H1 (cell line): ENCODE measurements around the gene CDC5L.

Source experiments
- CTCF ChIP-seq, 3 experiments: IDR thresholded peaks; 1 replicate in 2 of 3; 2 replicates in 1 of 3; pipeline versions ENCODE4 v1.5.1 to v1.6.1; 2011; ENCODE audit warnings: low read length in 3 of 3, mild to moderate bottlenecking in 3 of 3, inconsistent platforms in 2 of 3, low read depth in 1 of 3, moderate library complexity in 1 of 3; ENCODE audit not compliant: insufficient read depth in 1 of 3; ENCODE audit errors: control extremely low read depth in 1 of 3
- FOSL1 ChIP-seq: IDR thresholded peaks from 2 replicates; pipeline ENCODE4 v1.6.1; 2011; ENCODE audit warnings: mild to moderate bottlenecking, low read depth, low read length, moderate library complexity; ENCODE audit not compliant: insufficient read depth
- PHF8 ChIP-seq: fragments of 200-600 bp; sonication (generic); conservative IDR thresholded peaks from 2 replicates; pipeline ENCODE4 v1.7.1; 2012; ENCODE audit warnings: low read depth, mild to moderate bottlenecking, inconsistent platforms, low read length, moderate library complexity
- POLR2A ChIP-seq, 2 experiments: IDR thresholded peaks; 1 replicate in 1 of 2; 2 replicates in 1 of 2; pipeline ENCODE4 v1.6.1; 2011; ENCODE audit warnings: low read depth in 2 of 2, low read length in 2 of 2, mild to moderate bottlenecking in 2 of 2; ENCODE audit errors: control extremely low read depth in 1 of 2
- RAD21 ChIP-seq, 2 experiments: IDR thresholded peaks in 1 of 2; conservative IDR thresholded peaks in 1 of 2; 2 replicates each; pipeline ENCODE4 v1.6.1; 2011; ENCODE audit warnings: low read depth in 2 of 2, low read length in 2 of 2, improper control_type of control experiment in 1 of 2, inconsistent platforms in 1 of 2, mild to moderate bottlenecking in 1 of 2, moderate library complexity in 1 of 2

- TF ChIP-seq FOSL1 = no peak
- no peak for TF ChIP-seq CTCF (IDR thresholded peaks at IDR 0.05; ENCODE audit: control extremely low read depth in 1 of 3, insufficient read depth in 1 of 3, low read depth in 1 of 3, low read length in 3 of 3)
- no peak for TF ChIP-seq PHF8
- TF ChIP-seq RAD21 (IDR thresholded peaks at IDR 0.05 in 1 of 2, conservative IDR thresholded peaks at IDR 0.05 in 1 of 2; ENCODE audit: low read depth in 2 of 2, low read length in 2 of 2) = no peak
- TF ChIP-seq POLR2A (IDR thresholded peaks at IDR 0.05; ENCODE audit: control extremely low read depth in 1 of 2, low read depth in 2 of 2, low read length in 2 of 2) = no peak
Observed at GRCh38 chr6:44356487-44356886, 31.0 kb upstream of the CDC5L start.
